Astrocyte (in vitro differentiated cells and primary cell): ENCODE measurements around the gene CHURC1.

Experiments
- EZH2 ChIP-seq: IDR thresholded peaks from 2 replicates; pipeline ENCODE4 v1.6.1; 2012; ENCODE audit warnings: mild to moderate bottlenecking, low read length, inconsistent platforms; ENCODE audit not compliant: insufficient read depth
- TF ChIP-seq, protein P1 (sequence below): IDR thresholded peaks from 2 replicates; pipeline ENCODE4 v1.5.1; 2011; ENCODE audit warnings: low read depth, mild to moderate bottlenecking, inconsistent platforms, low read length, moderate library complexity; ENCODE audit not compliant: insufficient read depth

DNA sequence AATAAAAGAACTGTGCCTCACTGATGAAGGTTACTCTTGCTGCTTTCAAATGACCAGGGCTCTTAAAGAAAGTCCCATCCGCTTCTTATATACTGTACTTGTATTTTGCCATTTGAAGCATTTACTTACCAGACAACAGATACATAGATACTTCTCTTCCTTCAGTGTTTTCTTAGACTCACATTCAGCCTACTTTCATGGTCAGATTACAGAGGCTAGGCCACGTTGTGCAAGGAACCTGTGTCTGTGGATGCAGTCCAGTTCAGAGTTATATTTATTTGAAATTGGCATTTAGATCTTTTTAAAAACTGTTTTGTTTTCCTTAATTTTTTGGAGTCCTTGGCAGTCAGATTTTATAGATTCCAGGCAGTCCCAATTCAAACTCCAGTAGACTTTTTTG is 6.2 kb downstream of the CHURC1 start:
- TF ChIP-seq, protein P1, sequence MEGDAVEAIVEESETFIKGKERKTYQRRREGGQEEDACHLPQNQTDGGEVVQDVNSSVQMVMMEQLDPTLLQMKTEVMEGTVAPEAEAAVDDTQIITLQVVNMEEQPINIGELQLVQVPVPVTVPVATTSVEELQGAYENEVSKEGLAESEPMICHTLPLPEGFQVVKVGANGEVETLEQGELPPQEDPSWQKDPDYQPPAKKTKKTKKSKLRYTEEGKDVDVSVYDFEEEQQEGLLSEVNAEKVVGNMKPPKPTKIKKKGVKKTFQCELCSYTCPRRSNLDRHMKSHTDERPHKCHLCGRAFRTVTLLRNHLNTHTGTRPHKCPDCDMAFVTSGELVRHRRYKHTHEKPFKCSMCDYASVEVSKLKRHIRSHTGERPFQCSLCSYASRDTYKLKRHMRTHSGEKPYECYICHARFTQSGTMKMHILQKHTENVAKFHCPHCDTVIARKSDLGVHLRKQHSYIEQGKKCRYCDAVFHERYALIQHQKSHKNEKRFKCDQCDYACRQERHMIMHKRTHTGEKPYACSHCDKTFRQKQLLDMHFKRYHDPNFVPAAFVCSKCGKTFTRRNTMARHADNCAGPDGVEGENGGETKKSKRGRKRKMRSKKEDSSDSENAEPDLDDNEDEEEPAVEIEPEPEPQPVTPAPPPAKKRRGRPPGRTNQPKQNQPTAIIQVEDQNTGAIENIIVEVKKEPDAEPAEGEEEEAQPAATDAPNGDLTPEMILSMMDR = no peak
- TF ChIP-seq EZH2 = no peak
